Measurements from ENCODE around the gene BIVM.

Gene BIVM

DNA sequence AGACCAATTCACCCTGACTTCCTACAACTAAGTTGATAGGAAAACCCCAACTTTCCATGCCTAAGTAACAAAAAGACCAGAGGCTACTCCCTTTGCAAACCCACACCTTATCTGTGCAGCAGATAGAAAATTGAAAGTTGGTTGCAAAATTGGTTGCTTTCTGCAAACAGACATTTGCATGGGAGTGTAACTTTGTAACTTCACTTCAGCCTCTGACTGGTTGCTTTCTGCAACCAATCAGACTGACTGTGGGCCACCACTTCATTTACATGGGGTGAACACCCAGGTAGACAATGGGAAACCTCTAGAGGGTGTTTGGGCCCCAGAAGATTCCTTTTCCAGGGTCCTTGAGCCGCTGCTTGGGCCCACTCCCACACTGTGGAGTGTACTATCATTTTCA is 35.2 kb upstream of the BIVM start:
- no peak for ATAC-seq
- TF ChIP-seq ZC3H10 (CRISPR knock-in tag; IDR thresholded peaks at IDR 0.05): no peak
- TF ChIP-seq SNAI2 (CRISPR knock-in tag; IDR thresholded peaks at IDR 0.05): no peak
- no peak for TF ChIP-seq CREB5 (CRISPR knock-in tag; IDR thresholded peaks at IDR 0.05; ENCODE audit: low read depth)
- no peak for TF ChIP-seq ZNF8 (CRISPR knock-in tag; IDR thresholded peaks at IDR 0.05)
- TF ChIP-seq ESRRG (CRISPR knock-in tag; IDR thresholded peaks at IDR 0.05): no peak
- no peak for TF ChIP-seq ZFP30 (CRISPR knock-in tag; IDR thresholded peaks at IDR 0.05)
- no peak for TF ChIP-seq OSR1 (CRISPR knock-in tag; IDR thresholded peaks at IDR 0.05)
- no peak for TF ChIP-seq ARNTL (CRISPR knock-in tag; IDR thresholded peaks at IDR 0.05; ENCODE audit: borderline replicate concordance, low read depth)
- no peak for TF ChIP-seq RARB (CRISPR knock-in tag; IDR thresholded peaks at IDR 0.05)
- no peak for TF ChIP-seq TSHZ2 (CRISPR knock-in tag; IDR thresholded peaks at IDR 0.05)
- no peak for TF ChIP-seq PPARA (CRISPR knock-in tag; IDR thresholded peaks at IDR 0.05; ENCODE audit: borderline replicate concordance)
- no peak for TF ChIP-seq TCF4 (CRISPR knock-in tag; IDR thresholded peaks at IDR 0.05; ENCODE audit: borderline replicate concordance)
- TF ChIP-seq BACH2 (CRISPR knock-in tag; IDR thresholded peaks at IDR 0.05; ENCODE audit: borderline replicate concordance): no peak
- no peak for TF ChIP-seq TOX (CRISPR knock-in tag; IDR thresholded peaks at IDR 0.05; ENCODE audit: borderline replicate concordance)
- TF ChIP-seq ISL1 (CRISPR knock-in tag; IDR thresholded peaks at IDR 0.05): no peak
- TF ChIP-seq CSDC2 (CRISPR knock-in tag; IDR thresholded peaks at IDR 0.05): no peak
- TF ChIP-seq ZNF70 (CRISPR knock-in tag; IDR thresholded peaks at IDR 0.05): no peak
- no peak for TF ChIP-seq ZFP3 (CRISPR knock-in tag; IDR thresholded peaks at IDR 0.05)
- TF ChIP-seq POU6F1 (CRISPR knock-in tag; IDR thresholded peaks at IDR 0.05; ENCODE audit: borderline replicate concordance, low read depth): no peak

GRCh38 chr13:102768909-102769308 is 30.0 kb upstream of the BIVM start:
- TF ChIP-seq ZNF8 (CRISPR knock-in tag; IDR thresholded peaks at IDR 0.05) (no peak), ZFP30 (CRISPR knock-in tag; IDR thresholded peaks at IDR 0.05) (no peak), BACH2 (CRISPR knock-in tag; IDR thresholded peaks at IDR 0.05; ENCODE audit: borderline replicate concordance) (no peak), PATZ1 (CRISPR knock-in tag; IDR thresholded peaks at IDR 0.05; ENCODE audit: borderline replicate concordance) (no peak), ISL1 (CRISPR knock-in tag; IDR thresholded peaks at IDR 0.05) (no peak), ZNF70 (CRISPR knock-in tag; IDR thresholded peaks at IDR 0.05) (no peak), CSDC2 (CRISPR knock-in tag; IDR thresholded peaks at IDR 0.05) (no peak), CSRNP3 (CRISPR knock-in tag; IDR thresholded peaks at IDR 0.05) (no peak)
- ATAC-seq: no peak

- no peak for ATAC-seq
- TF ChIP-seq RARB (CRISPR knock-in tag; IDR thresholded peaks at IDR 0.05) (no peak), TCF4 (CRISPR knock-in tag; IDR thresholded peaks at IDR 0.05; ENCODE audit: borderline replicate concordance) (no peak), ZC3H10 (CRISPR knock-in tag; IDR thresholded peaks at IDR 0.05) (no peak), ESRRG (CRISPR knock-in tag; IDR thresholded peaks at IDR 0.05) (no peak), ZFP30 (CRISPR knock-in tag; IDR thresholded peaks at IDR 0.05) (no peak), TSHZ2 (CRISPR knock-in tag; IDR thresholded peaks at IDR 0.05) (no peak), TOX (CRISPR knock-in tag; IDR thresholded peaks at IDR 0.05; ENCODE audit: borderline replicate concordance) (no peak), POU6F1 (CRISPR knock-in tag; IDR thresholded peaks at IDR 0.05; ENCODE audit: borderline replicate concordance, low read depth) (no peak), BACH2 (CRISPR knock-in tag; IDR thresholded peaks at IDR 0.05; ENCODE audit: borderline replicate concordance) (no peak), OSR1 (CRISPR knock-in tag; IDR thresholded peaks at IDR 0.05) (no peak), ARNTL (CRISPR knock-in tag; IDR thresholded peaks at IDR 0.05; ENCODE audit: borderline replicate concordance, low read depth) (no peak), CREB5 (CRISPR knock-in tag; IDR thresholded peaks at IDR 0.05; ENCODE audit: low read depth) (no peak), SNAI2 (CRISPR knock-in tag; IDR thresholded peaks at IDR 0.05) (no peak), ZNF70 (CRISPR knock-in tag; IDR thresholded peaks at IDR 0.05) (no peak)
Measured at GRCh38 chr13:102769679-102770078, 29.2 kb upstream of the BIVM start.

Data from SK-N-SH treated with all-trans-retinoic acid at 6 μM for 48 hours (cell line).